HEK293T (cell line): ENCODE data around the gene RNASEH1.
"Not testable (repeated sequence)": the region's sequence is repeated elsewhere in the genome, so short reads cannot be mapped to it uniquely, and the experiment has no call there.

Experiments
- CTCF ChIA-PET: fragments of 350-600 bp; formaldehyde crosslinking; extraction: SDS; loops from one replicate; lab custom pipeline; 2021; ENCODE audit warnings: antibody characterized with exemption, inconsistent platforms; lab: Yijun Ruan, JAX
- POLR2A ChIA-PET: fragments of 350-600 bp; formaldehyde crosslinking; extraction: SDS; loops from one replicate; lab custom pipeline; 2020; ENCODE audit warnings: antibody characterized with exemption, inconsistent platforms; lab: Yijun Ruan, JAX
- DNase-seq: peaks from one replicate; pipeline ENCODE4 v3.0.0; 2012; ENCODE audit warnings: mixed read lengths; ENCODE audit errors: extremely low spot score
- ARNT ChIP-seq: fragments of 450-650 bp; IDR thresholded peaks from 2 replicates; pipeline ENCODE4 v1.6.1; 2017; ENCODE audit warnings: mild to moderate bottlenecking
- BHLHE40 ChIP-seq: fragments of 450-650 bp; IDR thresholded peaks from 2 replicates; pipeline ENCODE4 v1.6.1; 2016; ENCODE audit warnings: mild to moderate bottlenecking, moderate library complexity, borderline replicate concordance
- CTBP1 ChIP-seq: fragments of 450-650 bp; IDR thresholded peaks from 2 replicates; pipeline ENCODE4 v1.6.1; 2016; ENCODE audit warnings: borderline replicate concordance
- ELF4 ChIP-seq: fragments of 450-650 bp; IDR thresholded peaks from 2 replicates; pipeline ENCODE4 v1.6.1; 2017; ENCODE audit warnings: antibody characterized with exemption
- FOXA1 ChIP-seq: fragments of 450-650 bp; IDR thresholded peaks from 2 replicates; pipeline ENCODE4 v1.6.1; 2016; ENCODE audit warnings: mild to moderate bottlenecking
- FOXK2 ChIP-seq: fragments of 450-650 bp; IDR thresholded peaks from 2 replicates; pipeline ENCODE4 v1.6.1; 2016; ENCODE audit warnings: mild to moderate bottlenecking
- FOXM1 ChIP-seq: fragments of 450-650 bp; IDR thresholded peaks from 2 replicates; pipeline ENCODE4 v1.6.1; 2017; ENCODE audit warnings: mild to moderate bottlenecking, borderline replicate concordance
- HDGF ChIP-seq: fragments of 450-650 bp; IDR thresholded peaks from 2 replicates; pipeline ENCODE4 v1.6.1; 2017; ENCODE audit warnings: antibody characterized with exemption, borderline replicate concordance
- L3MBTL2 ChIP-seq: fragments of 450-650 bp; conservative IDR thresholded peaks from 2 replicates; pipeline ENCODE4 v1.6.1; 2016; ENCODE audit warnings: mild to moderate bottlenecking
- LEF1 ChIP-seq: fragments of 450-650 bp; IDR thresholded peaks from 2 replicates; pipeline ENCODE4 v1.6.1; 2017; ENCODE audit warnings: mild to moderate bottlenecking, borderline replicate concordance
- NFRKB ChIP-seq: fragments of 450-650 bp; IDR thresholded peaks from 2 replicates; pipeline ENCODE4 v1.6.1; 2016; ENCODE audit warnings: mild to moderate bottlenecking, moderate library complexity
- PKNOX1 ChIP-seq: fragments of 450-650 bp; IDR thresholded peaks from 2 replicates; pipeline ENCODE4 v1.6.1; 2016
- SP1 ChIP-seq: fragments of 450-650 bp; IDR thresholded peaks from 2 replicates; pipeline ENCODE4 v1.6.1; 2017
- SUZ12 ChIP-seq: fragments of 450-650 bp; IDR thresholded peaks from 2 replicates; pipeline ENCODE4 v1.6.1; 2016; ENCODE audit warnings: mild to moderate bottlenecking
- TARDBP ChIP-seq: fragments of 450-650 bp; IDR thresholded peaks from 2 replicates; pipeline ENCODE4 v1.6.1; 2016
- ZNF384 ChIP-seq: fragments of 450-650 bp; IDR thresholded peaks from 2 replicates; pipeline ENCODE4 v1.6.1; 2016

RNASEH1 gene

DNA sequence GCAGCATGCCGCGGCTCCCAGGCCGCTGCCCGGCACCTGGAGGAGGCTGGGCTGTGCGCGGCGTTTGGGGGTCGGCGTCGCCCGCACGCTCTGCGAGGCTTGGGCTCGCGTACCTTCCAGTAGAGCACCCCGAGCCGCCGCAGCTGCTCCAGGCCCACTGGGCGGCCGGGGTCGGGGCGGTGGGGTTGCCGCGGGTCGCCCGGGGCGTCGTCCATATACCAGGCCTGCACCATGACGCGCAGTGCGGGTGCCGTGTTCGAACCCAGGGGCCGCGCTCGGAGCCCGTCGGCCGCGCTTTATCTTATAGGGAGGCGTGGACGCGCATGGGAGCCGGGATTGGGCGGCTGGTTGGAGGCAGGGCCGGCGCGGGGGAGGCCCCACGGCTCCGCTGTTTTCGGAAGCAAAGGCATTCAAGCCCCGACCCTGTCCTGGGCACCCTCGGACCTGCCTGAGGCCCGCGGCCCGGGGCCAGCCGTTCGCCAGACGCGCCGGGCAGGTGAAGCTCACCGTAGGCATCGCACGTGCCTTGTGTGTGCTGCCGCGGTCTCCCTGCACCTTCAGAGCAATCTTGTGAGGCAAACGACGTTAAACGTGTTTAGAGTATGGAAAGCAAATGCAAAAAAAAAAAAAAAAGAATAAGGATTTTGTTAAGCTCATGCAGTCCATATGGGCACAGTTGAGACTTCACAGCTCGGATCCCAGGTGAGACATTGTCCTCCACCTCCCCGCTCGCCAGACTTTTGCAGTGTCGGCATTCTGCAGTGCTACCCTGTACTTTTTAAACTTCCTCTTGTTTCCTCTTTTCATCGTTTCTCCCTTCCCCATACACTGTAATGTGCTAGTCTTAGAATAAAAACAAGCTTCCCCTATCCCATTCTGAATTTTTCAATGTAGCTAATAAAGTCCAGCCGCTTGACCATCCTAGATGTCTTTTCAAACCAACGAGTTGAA, 38.6 kb downstream of the RNASEH1 start, which contains the start of gene ADI1:
TSS of gene ADI1 (minus strand) at position 277 of the 951 bp plus-strand sequence. CDS start at position 233, 44 bp downstream.
- POLR2A ChIA-PET, result interaction anchor here (0.6 to 2.4 kb wide), 8 partner anchors 9 to 86 kb away, joined by 3 to 8 read pairs (median 4); partner anchors contain the start of gene RNASEH1
- CTCF ChIA-PET, result no interaction called here
- no peak for TF ChIP-seq BHLHE40
- peak; percentile 91 for TF ChIP-seq L3MBTL2
- TF ChIP-seq PKNOX1, result no peak
- peak; percentile 75 for DNase-seq

DNA sequence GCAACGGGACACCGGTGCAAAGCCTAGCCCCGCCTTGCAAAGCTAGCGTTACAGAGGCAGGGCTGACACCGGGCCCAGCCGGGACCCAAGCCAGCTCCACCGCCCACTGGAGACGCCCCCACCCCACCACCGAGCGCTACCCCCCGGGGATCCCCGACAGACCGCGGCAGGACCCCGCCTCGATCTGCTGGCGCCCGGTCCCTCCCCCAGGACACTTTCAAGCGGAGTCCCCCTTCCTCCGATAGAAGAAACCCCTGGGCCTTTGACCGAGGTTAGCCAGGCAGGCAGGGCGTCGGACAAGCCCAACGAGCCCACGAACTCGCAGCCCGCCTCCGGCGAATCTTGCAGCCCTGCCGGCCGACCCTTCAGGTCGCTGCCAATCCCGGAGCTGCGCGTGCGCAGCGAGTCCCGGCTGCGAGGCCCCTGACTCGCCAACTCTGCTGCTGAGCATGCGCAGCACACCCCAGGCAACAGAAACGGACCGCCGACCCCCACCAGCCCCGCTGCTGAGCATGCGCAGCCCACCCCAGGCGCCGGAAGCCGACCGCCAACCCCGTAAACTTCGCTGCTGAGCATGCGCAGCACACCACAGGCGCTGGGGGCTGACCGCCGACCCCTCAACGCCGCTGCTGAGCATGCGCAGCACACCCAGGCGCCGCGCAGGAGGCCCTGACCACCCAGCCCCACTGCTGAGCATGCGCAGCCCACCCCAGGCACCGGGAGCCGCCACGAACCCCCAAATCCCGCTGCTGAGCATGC, 39.5 kb downstream of the RNASEH1 start:
- peak; percentile 99 for DNase-seq
- peak; percentile 59 for TF ChIP-seq PKNOX1
- TF ChIP-seq ZNF384, result no peak
- CTCF ChIA-PET, result no interaction called here
- POLR2A ChIA-PET, result interaction anchor here (0.9 to 2.4 kb wide), 6 partner anchors 12 to 87 kb away, joined by 3 to 8 read pairs (median 4); partner anchors contain the start of gene RNASEH1

GRCh38 chr2:3517948-3518495, 40.1 kb downstream of the RNASEH1 start:
- POLR2A ChIA-PET, result interaction anchor here (0.9 to 2.4 kb wide), 4 partner anchors 18 to 87 kb away, joined by 4 to 8 read pairs (median 4); partner anchors contain the start of gene RNASEH1
- DNase-seq, result no peak
- no peak for TF ChIP-seq BHLHE40
- TF ChIP-seq ZNF384, result no peak
- TF ChIP-seq NFRKB, result no peak
- TF ChIP-seq SUZ12, result no peak
- TF ChIP-seq SP1, result no peak
- TF ChIP-seq FOXM1, result no peak
- no peak for TF ChIP-seq TARDBP
- TF ChIP-seq PKNOX1, result no peak
- no peak for TF ChIP-seq LEF1
- no peak for TF ChIP-seq L3MBTL2
- TF ChIP-seq FOXA1, result no peak
- TF ChIP-seq FOXK2, result no peak
- no peak for TF ChIP-seq ARNT
- no peak for TF ChIP-seq CTBP1
- TF ChIP-seq HDGF, result no peak
- CTCF ChIA-PET, result no interaction called here

GRCh38 chr2:3516831-3517230, 41.3 kb downstream of the RNASEH1 start:
- CTCF ChIA-PET, result no interaction called here
- DNase-seq, result no peak
- POLR2A ChIA-PET, result no interaction called here
- TF ChIP-seq FOXM1 (no peak), ELF4 (no peak), FOXK2 (no peak), L3MBTL2 (no peak)

- CTCF ChIA-PET, POLR2A ChIA-PET, DNase-seq: not testable (repeated sequence)
Observed at GRCh38 chr2:3515438-3515837, 42.7 kb downstream of the RNASEH1 start.

DNA sequence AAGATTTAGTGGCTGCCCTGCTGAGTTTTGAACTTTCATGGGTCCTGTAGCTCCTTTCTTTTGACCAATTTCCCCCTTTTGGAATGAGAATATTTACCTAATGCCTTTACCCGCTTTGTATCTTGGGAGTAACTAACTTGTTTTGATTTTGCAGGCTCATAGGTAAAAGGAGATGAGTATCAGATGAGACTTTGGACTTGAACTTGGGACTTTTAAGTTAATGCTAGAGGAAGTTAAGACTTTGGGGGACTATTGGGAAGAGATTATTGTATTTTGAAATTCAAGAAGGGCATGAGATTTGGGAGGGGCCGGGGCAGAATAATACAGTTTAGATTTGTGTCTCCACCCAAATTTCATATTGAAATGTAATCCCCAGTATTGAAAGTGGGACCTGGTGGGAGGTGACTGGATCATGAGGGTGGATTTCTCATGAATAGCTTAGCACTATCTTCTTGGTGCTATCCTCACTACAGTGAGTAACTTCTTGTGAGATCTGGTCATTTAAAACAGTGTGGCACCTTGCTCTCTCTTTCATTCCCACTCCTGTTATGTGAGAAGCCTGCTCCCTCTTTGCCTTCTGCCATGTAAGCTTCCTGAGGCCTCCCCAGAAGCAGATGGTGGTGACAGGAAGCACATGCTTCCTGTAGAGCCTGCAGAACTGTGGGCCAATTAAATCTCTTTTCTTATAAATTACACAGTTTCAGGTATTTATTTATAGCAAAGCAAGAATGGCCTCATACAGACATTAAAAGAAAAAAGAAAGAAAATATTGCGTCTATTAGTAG, 44.9 kb downstream of the RNASEH1 start:
- no peak for DNase-seq
- ChIA-PET POLR2A (no interaction called here), CTCF (no interaction called here)
- TF ChIP-seq FOXA1 (no peak), FOXM1 (no peak), CTBP1 (no peak), SUZ12 (no peak), BHLHE40 (no peak), ZNF384 (no peak), ELF4 (no peak)
